Tibial nerve (tissue), 3 donors: ENCODE results near the gene GIN1.

Experiments
- CTCF ChIP-seq, 5 experiments: fragments of 200-600 bp in 3 of 5; fragments of 450-650 bp in 2 of 5; sonication (generic) in 3 of 5; IDR thresholded peaks; one replicate each; pipeline ENCODE4 v1.5.1; 2016 to 2019; ENCODE audit warnings: antibody characterized with exemption in 5 of 5, mild to moderate bottlenecking in 3 of 5, moderate library complexity in 2 of 5
- POLR2A ChIP-seq, 2 donors: fragments of 450-650 bp; IDR thresholded peaks; one replicate each; pipeline ENCODE4 v1.6.1; 2017; ENCODE audit warnings: antibody characterized with exemption in 2 of 2, mild to moderate bottlenecking in 2 of 2, moderate library complexity in 2 of 2

GRCh38 chr5:103151156-103151555, 31.2 kb upstream of the GIN1 start:
- no peak for TF ChIP-seq POLR2A (IDR thresholded peaks at IDR 0.05)
- TF ChIP-seq CTCF (IDR thresholded peaks at IDR 0.05), result no peak
